K562 (cell line): ENCODE measurements around the gene INPP4B. TPM values are rescaled to one million over a fixed set of nuclear protein-coding genes. Genes with fewer than 3 reads are reported as not detected.

Experiments
- ATAC-seq: fragments of 200-7000 bp; cut with Tn5 transposase; 3 replicates; pipeline ENCODE4 v1.9.1; 2020; ENCODE audit warnings: moderate library complexity
- BruUV-seq: library from RNA; stranded (reverse); fragments of 400-500 nt; replicated peaks from 2 replicates; lab custom pipeline; 2021; lab: Mats Ljungman, UMichigan
- CTCF ChIA-PET: fragments of 300-600 bp; formaldehyde crosslinking; extraction: SDS; loops from one replicate; lab custom pipeline; 2021; ENCODE audit warnings: low intra/inter-chr PET ratio; lab: Yijun Ruan, JAX
- POLR2A ChIA-PET: fragments of 300-600, 350-650 bp; sonication (Branson Sonifier 250); formaldehyde crosslinking; extraction: SDS; loops from one replicate; lab custom pipeline; 2021; ENCODE audit warnings: antibody characterized with exemption, inconsistent platforms; lab: Yijun Ruan, JAX
- DNase-seq, 4 experiments: peaks; one replicate each; pipeline versions ENCODE4 v3.0.0 to v3.0.0-alpha.2; 2011 to 2018; ENCODE audit warnings: low spot score in 3 of 4, mixed read lengths in 3 of 4; ENCODE audit errors: extremely low read depth in 1 of 4
- FAIRE-seq: peaks from 2 replicates; lab custom pipeline; 2011; peaks lifted over from hg19 to GRCh38; lab: Jason Lieb, UNC
- H2AFZ ChIP-seq: 2 replicates; pipeline ENCODE4 v1.6.0; 2011; ENCODE audit warnings: low read depth, low read length, control low read depth, inconsistent platforms
- H3K27ac ChIP-seq: fragments of 200-600 bp; 3 replicates; pipeline ENCODE4 v1.8.0; 2011; ENCODE audit warnings: low read depth, mild to moderate bottlenecking, control low read depth, inconsistent platforms, low read length, moderate library complexity, mixed read lengths; ENCODE audit errors: extremely low read depth
- H3K27me3 ChIP-seq, 2 experiments: fragments of 300-600 bp in 1 of 2; 2 replicates in 1 of 2; 3 replicates in 1 of 2; pipeline versions ENCODE4 v1.6.0 to v1.8.0; 2011; ENCODE audit warnings: inconsistent platforms in 2 of 2, low read length in 2 of 2, mild to moderate bottlenecking in 1 of 2, mixed read lengths in 1 of 2, moderate library complexity in 1 of 2; ENCODE audit not compliant: control insufficient read depth in 2 of 2, insufficient read depth in 2 of 2
- H3K36me3 ChIP-seq: fragments of 300-600 bp; 3 replicates; pipeline ENCODE4 v1.8.0; 2011; ENCODE audit warnings: mild to moderate bottlenecking, low read length, inconsistent platforms; ENCODE audit not compliant: control insufficient read depth, insufficient read depth
- H3K4me1 ChIP-seq, 2 experiments: fragments of 200-600 bp in 1 of 2; replicated peaks in 1 of 2; 2 replicates in 1 of 2; 3 replicates in 1 of 2; pipeline versions ENCODE4 v1.5.1 to v1.8.0; 2011; ENCODE audit warnings: inconsistent platforms in 2 of 2, low read length in 2 of 2, mild to moderate bottlenecking in 1 of 2, mixed read lengths in 1 of 2, moderate library complexity in 1 of 2; ENCODE audit not compliant: control insufficient read depth in 2 of 2, insufficient read depth in 2 of 2
- H3K4me2 ChIP-seq: 2 replicates; pipeline ENCODE4 v1.6.1; 2011; ENCODE audit warnings: low read length, control low read depth, inconsistent platforms, mixed read lengths; ENCODE audit not compliant: insufficient read depth
- H3K4me3 ChIP-seq: fragments of 200-600 bp; sonication (generic), shearing (Covaris generic); 2 replicates; pipeline ENCODE4 v1.5.1; 2016; ENCODE audit warnings: control low read depth, inconsistent platforms
- H3K79me2 ChIP-seq: fragments of 200-600 bp; 3 replicates; pipeline ENCODE4 v1.8.0; 2011; ENCODE audit warnings: low read length, inconsistent platforms; ENCODE audit not compliant: control insufficient read depth, insufficient read depth
- H3K9ac ChIP-seq, 2 experiments: 2 replicates each; pipeline versions ENCODE4 v1.6.0 to v1.6.1; 2011; ENCODE audit warnings: low read depth in 2 of 2, low read length in 2 of 2, control low read depth in 1 of 2, inconsistent platforms in 1 of 2, mild to moderate bottlenecking in 1 of 2, mixed read lengths in 1 of 2; ENCODE audit not compliant: insufficient read depth in 1 of 2
- H3K9me1 ChIP-seq: one replicate; pipeline ENCODE4 v1.6.0; 2011; ENCODE audit warnings: inconsistent platforms, mild to moderate bottlenecking, low read length, moderate library complexity; ENCODE audit not compliant: control insufficient read depth, insufficient read depth
- H3K9me3 ChIP-seq: replicated peaks from 2 replicates; pipeline ENCODE4 v1.5.1; 2011; ENCODE audit warnings: low read depth, low read length, inconsistent platforms; ENCODE audit not compliant: control insufficient read depth, insufficient read depth
- H4K20me1 ChIP-seq: replicated peaks from 2 replicates; pipeline ENCODE4 v1.6.1; 2011; ENCODE audit warnings: low read length, inconsistent platforms, mixed read lengths; ENCODE audit not compliant: control insufficient read depth, insufficient read depth
- ATF3 ChIP-seq, 2 experiments: fragments of 450-650 bp in 1 of 2; sonication (generic) in 1 of 2; formaldehyde crosslinking in 1 of 2; IDR thresholded peaks in 1 of 2; conservative IDR thresholded peaks in 1 of 2; 2 replicates each; pipeline versions ENCODE4 v1.6.1 to v1.8.1; 2016 to 2023; ENCODE audit warnings: mild to moderate bottlenecking in 2 of 2, moderate library complexity in 2 of 2, inconsistent platforms in 1 of 2, missing genetic modification reagents in 1 of 2
- ATF7 ChIP-seq: fragments of 450-650 bp; IDR thresholded peaks from 2 replicates; pipeline ENCODE4 v1.7.1; 2014; ENCODE audit warnings: mild to moderate bottlenecking, moderate library complexity
- BMI1 ChIP-seq: fragments of 150-350 bp; IDR thresholded peaks from 2 replicates; pipeline ENCODE4 v1.6.1; 2014; ENCODE audit warnings: low read length
- CBX1 ChIP-seq: sonication (generic); IDR thresholded peaks from 2 replicates; pipeline ENCODE4 v1.6.1; 2016; ENCODE audit warnings: antibody characterized with exemption, low read depth, mild to moderate bottlenecking
- CCAR2 ChIP-seq: fragments of 200-400 bp; formaldehyde crosslinking; IDR thresholded peaks from 2 replicates; pipeline ENCODE4 v1.6.1; 2017; ENCODE audit warnings: mild to moderate bottlenecking, low read depth, low read length
- CEBPB ChIP-seq: fragments of 450-650 bp; IDR thresholded peaks from 2 replicates; pipeline ENCODE4 v1.6.1; 2016; ENCODE audit warnings: missing genetic modification characterization, missing compliant biosample characterization
- CLOCK ChIP-seq: fragments of 250-450 bp; sonication (Bioruptor Pico); IDR thresholded peaks from 2 replicates; pipeline ENCODE4 v1.4.0; 2020; ENCODE audit warnings: mild to moderate bottlenecking, moderate library complexity, borderline replicate concordance
- E2F5 ChIP-seq: sonication (generic); formaldehyde crosslinking; IDR thresholded peaks from 2 replicates; pipeline ENCODE4 v1.8.0; 2022; ENCODE audit warnings: mild to moderate bottlenecking, missing genetic modification reagents
- ELF1 ChIP-seq: fragments of 200-800 bp; sonication (Bioruptor generic); IDR thresholded peaks from 2 replicates; pipeline ENCODE4 v1.6.1; 2016; ENCODE audit warnings: missing genetic modification characterization, missing compliant biosample characterization
- MTA2 ChIP-seq: fragments of 450-650 bp; IDR thresholded peaks from 2 replicates; pipeline ENCODE4 v1.6.1; 2016; ENCODE audit warnings: low read depth
- NFIX ChIP-seq: fragments of 250-450 bp; sonication (Bioruptor Pico); IDR thresholded peaks from 2 replicates; pipeline ENCODE4 v1.4.0; 2020; ENCODE audit warnings: low read depth, mild to moderate bottlenecking, moderate library complexity
- PCBP2 ChIP-seq: fragments of 200-400 bp; formaldehyde crosslinking; IDR thresholded peaks from 2 replicates; pipeline ENCODE4 v1.6.1; 2018; ENCODE audit warnings: low read length, low read depth, mild to moderate bottlenecking, moderate library complexity; ENCODE audit not compliant: poor library complexity, severe bottlenecking
- TEAD1 ChIP-seq, 2 experiments: fragments of 450-650 bp in 1 of 2; sonication (generic) in 1 of 2; formaldehyde crosslinking; IDR thresholded peaks; 2 replicates each; pipeline versions ENCODE4 v1.4.0 to v1.8.0; 2020 to 2022; ENCODE audit warnings: mild to moderate bottlenecking in 2 of 2, missing genetic modification reagents in 1 of 2
- ZBTB33 ChIP-seq: sonication (generic); formaldehyde crosslinking; IDR thresholded peaks from 2 replicates; pipeline ENCODE4 v1.8.1; 2023; ENCODE audit warnings: mild to moderate bottlenecking, missing genetic modification reagents
- ZKSCAN3 ChIP-seq: fragments of 250-450 bp; sonication (Bioruptor Pico); IDR thresholded peaks from 2 replicates; pipeline ENCODE4 v1.4.0; 2020
- WGBS: fragments of 100-300 bp; shearing (Covaris generic); methylation state at CpG from one replicate; pipeline ENCODE4 v1.1.6; 2016; ENCODE audit warnings: low coverage, mixed read lengths; ENCODE audit not compliant: insufficient coverage; ENCODE audit errors: missing lambda C conversion rate; 5-methylcytosine and 5-hydroxymethylcytosine counted together
- in situ Hi-C: fragments of 300-500 bp; cut with MboI; formaldehyde crosslinking; loops from 4 replicates; pipeline ENCODE4 v1.15.0; 2018; ENCODE audit warnings: inconsistent platforms, mixed read lengths
- intact Hi-C: fragments of 100-400 bp; cut with micrococcal nuclease; formaldehyde crosslinking; loops from 2 replicates; pipeline ENCODE4 v1.14.2; 2022
- polyA plus RNA-seq, 8 experiments: library from polyadenylated mRNA; depleted of rRNA in 4 of 8; stranded (reverse) in 5 of 8; unstranded in 3 of 8; fragments of >200 nt; fragmentation: Nextera tagmentation in 2 of 8; fragmentation: Illumina TruSeq in 1 of 8; extraction: Ambion mirVana in 2 of 8; extraction: Trizol in 1 of 8; gene quantifications; 2 replicates each; pipeline versions ENCODE4 v1.2.1 to v1.2.3, GENCODE V29; 2011 to 2014; ENCODE audit warnings: inconsistent platforms in 1 of 8, missing spikeins in 1 of 8
- total RNA-seq, 7 experiments: library from RNA; depleted of rRNA in 6 of 7; stranded (reverse); fragments of >200 nt in 6 of 7; fragmentation: Illumina TruSeq in 2 of 7; extraction: Trizol in 2 of 7; gene quantifications; 2 replicates each; pipeline versions ENCODE4 v1.2.1 to v1.2.3, GENCODE V29; 2011 to 2021; ENCODE audit warnings: low replicate concordance in 1 of 7

INPP4B gene
- total and polyA plus RNA-seq, 9 of the 15 experiments (the other 6 are each of a cell fraction or from before 2014, with no cell fraction given) = 0.04 to 0.11 TPM; not detected in 7

GRCh38 chr4:142098380-142098779, 747.7 kb downstream of the INPP4B start:
- H4K20me1 ChIP-seq = no peaks in the 10 kb centered on the region
- H3K79me2 ChIP-seq = no peaks in the 10 kb centered on the region
- POLR2A ChIA-PET = no interaction called here
- ATAC-seq (no peak), DNase-seq (no peak), FAIRE-seq (no peak)
- H3K27ac ChIP-seq = no peak overlapping the region
- 8% methylated on average over 3 of the region's 3 CpGs for WGBS
- intact Hi-C loops (no loop called here), in situ Hi-C loops (no loop called here)
- H3K4me2 ChIP-seq = no peak overlapping the region
- no peaks in the 10 kb centered on the region for H3K27me3 ChIP-seq
- no peak overlapping the region for H3K4me3 ChIP-seq
- no peaks in the 10 kb centered on the region for H3K9me3 ChIP-seq
- BruUV-seq = no TSS peak
- H3K36me3 ChIP-seq = no peaks in the 10 kb centered on the region
- CTCF ChIA-PET = no interaction called here
- no peak overlapping the region for H2AFZ ChIP-seq
- no peaks in the 10 kb centered on the region for H3K9me1 ChIP-seq
- no peak overlapping the region for H3K9ac ChIP-seq
- H3K4me1 ChIP-seq = no peaks in the 10 kb centered on the region
- no peak for TF ChIP-seq ELF1 (tag)
- no peak for TF ChIP-seq E2F5 (CRISPR knock-in tag)
- no peak for TF ChIP-seq CBX1
- no peak for TF ChIP-seq CLOCK (CRISPR knock-in tag)
- TF ChIP-seq BMI1 = no peak
- no peak for TF ChIP-seq NFIX
- no peak for TF ChIP-seq MTA2
- no peak for TF ChIP-seq CEBPB (tag)
- no peak for TF ChIP-seq CCAR2
- TF ChIP-seq PCBP2 = no peak
- TF ChIP-seq ATF3 (IDR thresholded peaks at IDR 0.05) = no peak
- no peak for TF ChIP-seq ATF3 (CRISPR knock-in tag; conservative IDR thresholded peaks at IDR 0.05)
- no peak for TF ChIP-seq ZBTB33
- no peak for TF ChIP-seq TEAD1 (CRISPR knock-in tag; IDR thresholded peaks at IDR 0.05)
- no peak for TF ChIP-seq ATF7
- TF ChIP-seq ZKSCAN3 (CRISPR knock-in tag) = no peak
